ENCODE results near the gene SMU1. TPM values are rescaled to one million over a fixed set of nuclear protein-coding genes. Genes with fewer than 3 reads are reported as not detected.

The SMU1 gene
- total RNA-seq, 1 experiment from 2014 or later: 14.5 TPM

DNA sequence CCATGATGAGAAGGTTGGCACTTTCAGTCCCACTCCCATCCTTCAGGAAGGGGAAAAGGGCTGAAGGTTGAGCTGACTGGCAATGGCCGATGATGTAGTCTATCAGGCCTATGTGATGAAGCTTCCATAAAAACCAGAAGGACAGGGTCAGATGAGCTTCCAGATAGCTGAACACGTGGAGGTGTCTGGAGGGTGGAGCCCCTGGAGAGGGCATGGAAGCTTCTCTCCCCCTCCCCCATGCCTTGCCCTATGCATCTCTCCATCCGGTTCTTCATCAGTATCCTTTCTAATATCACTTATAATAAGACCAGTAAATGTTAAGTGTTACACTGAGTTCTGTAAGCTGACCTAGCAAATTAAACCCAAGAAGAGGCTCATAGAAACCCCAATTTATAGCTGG, 32.6 kb upstream of the SMU1 start:
- H3K27me3 ChIP-seq (ENCODE audit: insufficient read depth, low read depth): no peaks in the 10 kb centered on the region
- H3K4me3 ChIP-seq: no peak overlapping the region
- 0 out of 2 replicates have a peak overlapping the region, but pooled peaks have one; percentile 6 for H3K27ac ChIP-seq
- no peaks in the 10 kb centered on the region for H3K9me2 ChIP-seq (ENCODE audit: insufficient read depth)
- no TSS peak for BruUV-seq (replicated peaks)
- peaks cover 6% of the 10 kb centered on the region; the same call in 1 of the 2 replicates for H3F3A ChIP-seq (ENCODE audit: insufficient read depth, low read depth)
- no peaks in the 10 kb centered on the region for H3K36me3 ChIP-seq (ENCODE audit: low read depth)
- no peak overlapping the region for H3K4me2 ChIP-seq
- ChIA-PET POLR2A (ENCODE audit: unreplicated experiment) (no interaction called here), CTCF (no interaction called here)
- intact Hi-C loops (cut with micrococcal nuclease; ENCODE audit: unreplicated experiment): no loop called here
- no peak for DNase-seq
- no peaks in the 10 kb centered on the region for H4K20me1 ChIP-seq (ENCODE audit: insufficient read depth)
- H2AFZ ChIP-seq: no peak overlapping the region
- H3K79me2 ChIP-seq (ENCODE audit: low read depth): no peaks in the 10 kb centered on the region
- peaks cover 26% of the 10 kb centered on the region for H3K4me1 ChIP-seq (replicated peaks; ENCODE audit: insufficient read depth)
- H3K9me3 ChIP-seq (ENCODE audit: insufficient read depth, low read depth): no peaks in the 10 kb centered on the region
- TF ChIP-seq, protein P1, sequence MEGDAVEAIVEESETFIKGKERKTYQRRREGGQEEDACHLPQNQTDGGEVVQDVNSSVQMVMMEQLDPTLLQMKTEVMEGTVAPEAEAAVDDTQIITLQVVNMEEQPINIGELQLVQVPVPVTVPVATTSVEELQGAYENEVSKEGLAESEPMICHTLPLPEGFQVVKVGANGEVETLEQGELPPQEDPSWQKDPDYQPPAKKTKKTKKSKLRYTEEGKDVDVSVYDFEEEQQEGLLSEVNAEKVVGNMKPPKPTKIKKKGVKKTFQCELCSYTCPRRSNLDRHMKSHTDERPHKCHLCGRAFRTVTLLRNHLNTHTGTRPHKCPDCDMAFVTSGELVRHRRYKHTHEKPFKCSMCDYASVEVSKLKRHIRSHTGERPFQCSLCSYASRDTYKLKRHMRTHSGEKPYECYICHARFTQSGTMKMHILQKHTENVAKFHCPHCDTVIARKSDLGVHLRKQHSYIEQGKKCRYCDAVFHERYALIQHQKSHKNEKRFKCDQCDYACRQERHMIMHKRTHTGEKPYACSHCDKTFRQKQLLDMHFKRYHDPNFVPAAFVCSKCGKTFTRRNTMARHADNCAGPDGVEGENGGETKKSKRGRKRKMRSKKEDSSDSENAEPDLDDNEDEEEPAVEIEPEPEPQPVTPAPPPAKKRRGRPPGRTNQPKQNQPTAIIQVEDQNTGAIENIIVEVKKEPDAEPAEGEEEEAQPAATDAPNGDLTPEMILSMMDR (conservative IDR thresholded peaks at IDR 0.05): no peak

DNA sequence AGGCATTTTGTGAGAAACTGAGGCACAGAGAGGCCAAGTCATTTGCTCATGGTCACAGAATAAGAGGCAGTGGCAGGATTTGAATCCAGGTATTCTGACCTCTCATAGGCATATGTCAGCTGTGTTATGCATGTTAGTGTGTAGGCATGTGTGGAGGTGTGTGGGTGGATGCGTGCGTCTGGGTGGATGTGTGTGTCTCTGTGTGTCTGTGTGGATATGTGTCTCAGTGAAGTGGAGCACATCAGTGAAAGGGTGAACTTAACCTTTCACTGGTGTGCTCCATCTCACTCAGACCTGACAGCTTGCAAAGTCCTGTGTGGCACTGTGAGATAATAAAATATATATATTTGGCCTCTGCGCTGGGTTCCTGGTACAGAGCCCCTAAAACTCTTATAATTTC, 32.0 kb upstream of the SMU1 start:
- no peaks in the 10 kb centered on the region for H3K9me2 ChIP-seq (ENCODE audit: insufficient read depth)
- no peaks in the 10 kb centered on the region for H4K20me1 ChIP-seq (ENCODE audit: insufficient read depth)
- intact Hi-C loops (cut with micrococcal nuclease; ENCODE audit: unreplicated experiment): no loop called here
- no peaks in the 10 kb centered on the region for H3K27me3 ChIP-seq (ENCODE audit: insufficient read depth, low read depth)
- BruUV-seq (replicated peaks): no TSS peak
- no peaks in the 10 kb centered on the region for H3K9me3 ChIP-seq (ENCODE audit: insufficient read depth, low read depth)
- H3K79me2 ChIP-seq (ENCODE audit: low read depth): no peaks in the 10 kb centered on the region
- TF ChIP-seq, protein P1 (conservative IDR thresholded peaks at IDR 0.05): no peak
- TF ChIP-seq EZH2 (IDR thresholded peaks at IDR 0.05; ENCODE audit: low read depth): no peak
- H2AFZ ChIP-seq: no peak overlapping the region
- peaks cover 32% of the 10 kb centered on the region for H3K4me1 ChIP-seq (replicated peaks; ENCODE audit: insufficient read depth)
- no peak for DNase-seq
- no peak overlapping the region for H3K4me2 ChIP-seq
- H3K4me3 ChIP-seq: no peak overlapping the region
- CTCF ChIA-PET: no interaction called here
- no peak overlapping the region for H3K27ac ChIP-seq
- H3F3A ChIP-seq (ENCODE audit: insufficient read depth, low read depth): peaks cover 6% of the 10 kb centered on the region; the same call in 1 of the 2 replicates
- POLR2A ChIA-PET (ENCODE audit: unreplicated experiment): no interaction called here
- no peaks in the 10 kb centered on the region for H3K36me3 ChIP-seq (ENCODE audit: low read depth)

DNA sequence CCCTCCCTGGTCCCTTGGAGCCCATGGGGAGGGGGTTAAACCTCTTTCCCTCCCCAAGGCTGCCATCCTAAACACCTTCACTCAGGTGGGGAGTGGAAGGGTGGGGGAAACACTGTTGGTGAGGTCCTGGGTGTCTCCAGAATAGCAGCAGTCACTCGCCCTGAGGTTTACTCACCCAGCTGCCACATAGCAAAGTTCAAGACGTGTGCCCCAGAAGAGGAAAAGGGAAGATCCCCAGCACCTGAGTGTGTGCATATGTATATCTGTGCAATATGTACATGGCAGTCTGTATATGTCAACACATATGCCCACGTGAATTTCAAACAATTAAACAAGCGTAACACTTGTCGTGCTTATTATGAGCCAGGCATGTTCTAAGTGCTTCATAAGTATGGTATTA, 31.3 kb upstream of the SMU1 start:
- no peaks in the 10 kb centered on the region for H3K79me2 ChIP-seq (ENCODE audit: low read depth)
- H3K27me3 ChIP-seq (ENCODE audit: insufficient read depth, low read depth): no peaks in the 10 kb centered on the region
- H3K27ac ChIP-seq: peak overlapping the region; percentile 44
- H3K9me2 ChIP-seq (ENCODE audit: insufficient read depth): no peaks in the 10 kb centered on the region
- no peaks in the 10 kb centered on the region for H3K36me3 ChIP-seq (ENCODE audit: low read depth)
- no peak for DNase-seq
- no TSS peak for BruUV-seq (replicated peaks)
- H4K20me1 ChIP-seq (ENCODE audit: insufficient read depth): no peaks in the 10 kb centered on the region
- H3F3A ChIP-seq (ENCODE audit: insufficient read depth, low read depth): peaks cover 6% of the 10 kb centered on the region; the same call in 1 of the 2 replicates
- H3K4me3 ChIP-seq: no peak overlapping the region
- ChIA-PET CTCF (no interaction called here), POLR2A (ENCODE audit: unreplicated experiment) (no interaction called here)
- H2AFZ ChIP-seq: no peak overlapping the region
- peaks cover 36% of the 10 kb centered on the region for H3K4me1 ChIP-seq (replicated peaks; ENCODE audit: insufficient read depth)
- peak overlapping the region; percentile 46 for H3K4me2 ChIP-seq
- TF ChIP-seq, protein P1 (conservative IDR thresholded peaks at IDR 0.05): no peak
- no peak for TF ChIP-seq EZH2 (IDR thresholded peaks at IDR 0.05; ENCODE audit: low read depth)
- no peaks in the 10 kb centered on the region for H3K9me3 ChIP-seq (ENCODE audit: insufficient read depth, low read depth)
- intact Hi-C loops (cut with micrococcal nuclease; ENCODE audit: unreplicated experiment): loop anchor here (1.0 to 2.0 kb wide), 3 partner anchors 23 to 54 kb away; no protein-coding TSS in a partner anchor

Data from PC-9 (cell line).